Measurements from ENCODE around the gene TBL3.

TBL3 gene

DNA sequence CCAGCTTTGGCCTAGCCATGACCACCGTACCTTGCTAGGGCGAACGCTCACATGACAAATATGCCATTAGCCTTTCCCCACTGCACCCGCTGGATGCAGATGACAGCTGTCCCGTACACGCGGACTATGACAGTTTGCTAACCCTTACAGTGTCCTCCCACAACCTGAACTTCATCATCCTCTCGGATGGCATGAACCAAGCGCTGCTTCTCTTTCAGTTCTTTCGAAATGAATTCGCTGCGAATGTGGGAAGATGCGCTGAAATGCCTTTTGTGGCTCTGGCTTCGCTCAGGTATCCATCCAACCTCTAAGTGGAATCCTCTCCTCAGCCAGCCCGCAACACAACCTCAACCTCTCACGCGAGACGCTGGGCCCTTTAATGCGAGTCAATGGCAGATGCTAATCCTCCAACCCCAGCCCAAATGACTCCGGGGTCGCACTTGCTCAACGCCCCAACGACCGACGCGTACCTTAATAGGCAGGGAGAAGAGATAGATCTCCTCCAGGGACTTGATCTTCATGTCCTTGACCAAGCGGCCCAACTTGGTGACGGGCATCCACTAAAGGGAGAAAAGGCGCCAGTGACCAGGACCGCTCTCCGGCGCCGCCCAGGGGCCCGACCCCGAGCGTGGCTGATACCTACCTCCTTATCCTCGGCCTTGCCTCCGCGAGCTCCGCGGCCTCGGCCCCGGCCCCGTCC is 7.9 kb upstream of the TBL3 start:
- DNase-seq (ENCODE audit: low read depth in 2 of 2): no peak

DNA sequence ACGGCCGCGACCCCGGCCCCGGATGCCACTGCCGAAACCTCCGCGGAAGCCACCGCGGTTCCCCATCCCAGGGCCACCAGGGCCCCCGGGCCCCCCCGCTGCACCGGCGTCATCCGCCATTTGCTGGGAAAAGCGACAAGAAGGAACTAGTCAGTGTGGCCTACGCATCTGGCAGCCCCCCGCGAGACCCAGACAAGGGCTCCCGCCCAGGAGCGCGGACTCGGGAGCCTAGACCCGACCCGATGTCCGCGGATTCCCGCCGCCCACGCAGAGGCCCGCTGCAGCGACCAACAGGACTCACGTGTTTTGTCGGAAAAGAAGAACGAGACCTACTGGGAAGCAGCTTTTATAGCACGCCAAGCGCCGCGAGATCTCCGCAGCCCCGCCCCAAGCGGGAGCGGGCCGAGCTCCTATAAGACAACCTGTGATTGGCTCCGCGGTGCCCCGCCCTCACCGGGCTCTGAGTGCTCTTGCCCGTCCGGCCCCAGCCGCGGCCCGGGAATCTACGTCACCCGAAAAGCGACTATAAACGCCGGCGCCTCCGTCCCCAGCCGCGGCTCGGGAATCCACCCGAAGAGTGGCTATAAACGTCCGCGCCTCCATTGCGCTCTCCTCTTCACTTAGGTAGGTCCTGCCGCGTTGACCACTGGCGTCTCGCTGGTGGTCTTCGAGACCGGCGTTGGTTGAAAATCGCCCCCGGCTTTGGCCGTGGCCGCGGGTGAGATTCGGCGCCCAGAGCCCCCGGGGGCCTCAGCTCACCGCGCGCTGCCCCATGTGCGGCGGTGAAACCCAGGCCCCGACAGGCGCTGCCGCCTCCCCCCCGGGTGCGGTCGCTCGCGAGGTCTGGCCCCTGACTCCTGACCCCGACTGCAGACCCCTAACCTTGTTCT is 7.1 kb upstream of the TBL3 start, which contains the start of gene RPS2:
RPS2 (minus strand) TSS at position 321 of the 890 bp plus-strand sequence; CDS start at position 120, 201 bp downstream.
- DNase-seq (ENCODE audit: low read depth in 2 of 2): peak; percentile 92 to 94

- no peak for DNase-seq (ENCODE audit: low read depth in 2 of 2)
Measured at GRCh38 chr16:1965396-1966001, 6.4 kb upstream of the TBL3 start.

DNA sequence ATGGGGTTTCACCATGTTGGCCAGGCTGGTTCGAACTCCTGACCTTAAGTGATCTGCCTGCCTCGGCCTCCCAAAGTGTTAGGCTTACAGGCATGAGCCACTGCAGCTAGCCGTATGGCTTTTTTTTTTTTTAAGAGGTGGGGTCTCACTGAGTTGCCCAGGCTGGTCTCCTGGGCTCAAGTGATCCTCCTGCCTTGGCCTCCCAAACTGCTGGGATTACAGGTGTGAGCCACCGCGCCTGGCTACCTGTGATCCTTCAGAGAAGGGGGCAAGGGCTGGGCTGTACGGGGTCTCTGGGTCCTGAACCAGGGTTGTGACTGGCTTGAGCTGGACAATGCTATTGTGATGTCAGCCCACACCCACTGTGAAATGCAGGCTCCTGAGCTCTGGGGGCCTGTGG is 5.4 kb upstream of the TBL3 start, which contains the start of gene RNF151:
RNF151 (plus strand) TSS at position 397 of the 400 bp plus-strand sequence. CDS start 26 bp downstream, outside the sequence.
- DNase-seq (ENCODE audit: low read depth in 2 of 2): no peak

DNA sequence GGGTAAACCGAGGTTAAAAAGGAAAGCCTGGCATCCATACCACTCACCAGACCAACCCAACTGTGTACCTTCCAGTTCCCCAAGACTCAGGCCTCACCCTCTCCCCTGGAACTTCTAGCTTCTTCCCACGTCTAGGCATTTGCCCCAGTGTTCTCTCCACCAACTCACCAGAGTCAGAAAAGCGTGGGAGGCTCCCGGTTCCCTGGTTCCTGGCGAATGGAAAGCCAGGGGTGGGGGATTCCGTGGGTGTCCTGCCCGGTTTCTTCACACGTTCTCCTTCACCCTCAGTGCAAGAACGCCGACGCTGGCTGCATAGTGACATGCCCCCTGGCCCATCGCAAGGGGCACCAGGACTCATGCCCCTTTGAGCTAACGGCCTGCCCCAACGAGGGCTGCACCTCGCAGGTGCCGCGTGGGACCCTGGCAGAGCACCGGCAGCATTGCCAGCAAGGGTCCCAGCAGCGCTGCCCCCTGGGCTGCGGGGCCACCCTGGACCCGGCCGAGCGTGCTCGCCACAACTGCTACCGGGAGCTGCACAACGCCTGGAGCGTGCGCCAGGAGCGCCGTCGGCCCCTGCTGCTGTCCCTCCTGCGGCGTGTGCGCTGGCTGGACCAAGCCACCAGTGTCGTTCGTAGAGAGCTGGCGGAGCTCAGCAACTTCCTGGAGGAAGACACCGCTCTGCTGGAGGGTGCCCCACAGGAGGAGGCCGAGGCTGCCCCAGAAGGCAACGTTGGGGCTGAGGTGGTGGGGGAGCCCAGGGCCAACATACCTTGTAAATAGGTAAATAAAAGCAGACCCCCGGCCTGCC is 3.5 kb upstream of the TBL3 start:
- DNase-seq (ENCODE audit: low read depth in 2 of 2): no peak

GRCh38 chr16:1972490-1972877 is 631 bp downstream of the TBL3 start:
- DNase-seq (ENCODE audit: low read depth in 2 of 2): no peak

- DNase-seq (ENCODE audit: low read depth in 2 of 2): no peak
Measured at GRCh38 chr16:1973461-1974156, 1.8 kb downstream of the TBL3 start.

DNA sequence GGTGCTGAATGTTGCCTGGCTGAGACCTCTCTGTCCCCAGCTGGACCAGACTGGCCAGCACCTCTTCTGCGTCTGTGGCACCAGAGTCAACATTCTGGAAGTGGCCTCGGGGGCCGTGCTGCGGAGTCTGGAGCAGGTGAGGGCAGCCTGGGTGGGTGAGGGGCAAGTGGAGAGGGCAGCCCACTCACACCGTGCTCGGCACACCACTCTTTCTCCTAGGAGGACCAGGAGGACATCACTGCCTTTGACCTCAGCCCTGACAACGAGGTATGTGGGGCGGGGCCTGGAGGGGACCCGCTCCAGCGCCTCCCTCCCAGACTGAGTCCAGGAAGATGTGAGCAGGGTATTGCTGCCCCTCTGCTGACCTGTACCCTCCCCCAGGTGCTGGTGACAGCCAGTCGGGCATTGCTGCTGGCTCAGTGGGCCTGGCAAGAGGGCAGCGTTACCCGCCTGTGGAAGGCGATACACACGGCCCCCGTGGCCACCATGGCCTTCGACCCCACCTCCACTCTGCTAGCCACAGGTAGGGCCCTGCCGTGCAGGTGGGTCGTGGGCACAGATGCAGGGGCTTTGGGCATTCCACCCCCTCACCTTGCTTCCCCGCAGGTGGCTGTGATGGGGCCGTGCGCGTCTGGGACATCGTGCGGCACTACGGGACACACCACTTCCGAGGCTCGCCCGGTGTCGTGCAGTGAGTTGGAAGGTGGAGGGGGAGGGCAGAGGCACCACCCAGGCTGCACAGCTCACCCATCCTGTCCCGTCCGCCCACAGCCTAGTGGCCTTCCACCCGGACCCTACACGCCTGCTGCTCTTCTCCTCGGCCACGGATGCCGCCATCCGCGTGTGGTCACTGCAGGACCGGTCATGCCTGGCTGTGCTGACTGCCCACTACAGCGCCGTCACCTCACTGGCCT is 2.6 kb downstream of the TBL3 start:
- no peak for DNase-seq (ENCODE audit: low read depth in 2 of 2)

GRCh38 chr16:1975432-1976215 is 3.8 kb downstream of the TBL3 start:
- DNase-seq (ENCODE audit: low read depth in 2 of 2): no peak

DNA sequence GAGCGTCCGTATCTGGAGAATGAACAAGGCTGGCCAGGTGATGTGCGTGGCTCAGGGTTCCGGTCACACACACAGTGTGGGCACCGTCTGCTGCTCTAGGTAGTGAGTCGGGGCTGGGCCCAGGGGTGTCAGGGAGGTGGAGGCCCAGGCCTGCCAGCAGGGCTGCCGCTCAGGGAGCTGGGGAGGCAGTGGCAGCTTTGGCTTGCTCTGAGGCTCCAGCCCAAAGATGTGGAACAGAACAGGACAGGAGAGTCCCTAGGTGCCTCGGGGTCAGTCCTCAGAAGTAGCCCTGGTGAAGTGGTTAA is 4.3 kb downstream of the TBL3 start:
- no peak for DNase-seq (ENCODE audit: low read depth in 2 of 2)

DNA sequence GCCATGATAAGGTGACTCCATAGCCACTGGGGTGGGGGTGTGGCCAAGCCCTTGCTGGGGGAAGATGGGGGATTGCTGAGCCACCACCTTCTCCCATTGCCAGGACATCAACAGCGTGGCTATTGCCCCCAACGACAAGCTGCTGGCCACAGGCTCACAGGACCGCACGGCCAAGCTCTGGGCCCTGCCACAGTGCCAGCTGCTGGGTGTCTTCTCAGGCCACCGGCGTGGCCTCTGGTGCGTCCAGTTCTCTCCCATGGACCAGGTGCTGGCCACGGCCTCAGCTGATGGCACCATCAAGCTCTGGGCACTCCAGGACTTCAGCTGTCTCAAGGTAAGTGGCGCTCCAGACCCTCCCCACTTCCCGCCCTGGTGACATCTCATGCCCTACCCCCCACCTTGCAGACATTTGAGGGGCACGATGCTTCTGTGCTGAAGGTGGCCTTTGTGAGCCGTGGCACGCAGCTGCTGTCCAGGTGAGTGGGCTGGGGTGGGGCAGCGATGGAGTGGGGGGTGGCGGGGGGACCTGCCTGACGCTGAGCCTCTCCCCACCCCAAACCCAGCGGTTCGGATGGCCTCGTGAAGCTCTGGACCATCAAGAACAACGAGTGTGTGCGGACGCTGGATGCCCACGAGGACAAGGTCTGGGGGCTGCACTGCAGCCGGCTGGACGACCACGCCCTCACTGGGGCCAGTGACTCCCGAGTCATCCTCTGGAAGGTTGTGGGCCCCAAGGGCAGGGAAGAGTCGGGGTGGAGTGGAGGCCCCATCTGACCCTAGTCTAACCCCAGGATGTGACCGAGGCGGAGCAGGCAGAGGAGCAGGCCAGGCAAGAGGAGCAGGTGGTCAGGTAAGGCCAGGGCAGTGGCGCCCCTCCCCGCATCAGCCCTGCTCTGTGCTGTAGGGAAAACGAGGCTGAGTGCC is 5.4 kb downstream of the TBL3 start:
- no peak for DNase-seq (ENCODE audit: low read depth in 2 of 2)

- no peak for DNase-seq (ENCODE audit: low read depth in 2 of 2)
Measured at GRCh38 chr16:1977875-1978268, 6.0 kb downstream of the TBL3 start.

DNA sequence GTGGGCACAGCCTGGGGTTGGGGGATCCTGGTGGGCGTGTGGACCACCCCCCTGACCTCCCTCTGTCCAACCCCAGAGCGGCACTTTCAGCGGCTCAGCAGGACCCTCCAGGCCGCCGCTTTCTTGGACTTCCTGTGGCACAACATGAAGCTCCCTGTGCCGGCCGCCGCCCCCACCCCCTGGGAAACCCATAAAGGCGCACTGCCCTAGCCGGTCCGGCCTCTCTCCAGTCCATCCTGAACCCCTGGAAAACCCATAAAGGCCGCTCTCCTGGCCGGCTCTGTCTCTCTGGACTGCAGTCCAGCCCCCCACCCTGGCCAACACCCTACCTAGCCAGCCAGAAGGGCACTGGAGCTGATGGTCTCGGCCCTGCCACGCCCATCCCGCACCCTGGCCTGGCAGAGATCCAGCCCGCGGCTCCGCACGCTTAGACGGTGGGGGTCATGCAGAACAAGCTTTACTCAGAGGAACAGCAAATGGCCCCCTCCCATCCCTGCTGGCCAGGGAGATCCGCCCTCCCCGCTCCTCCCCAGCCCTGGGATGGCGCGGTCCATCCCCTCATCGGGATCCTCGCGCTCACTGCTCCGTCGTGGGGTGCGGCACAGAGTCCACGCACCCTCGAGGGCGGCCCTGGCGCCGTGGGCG is 6.7 kb downstream of the TBL3 start:
- no peak for DNase-seq (ENCODE audit: low read depth in 2 of 2)

DNA sequence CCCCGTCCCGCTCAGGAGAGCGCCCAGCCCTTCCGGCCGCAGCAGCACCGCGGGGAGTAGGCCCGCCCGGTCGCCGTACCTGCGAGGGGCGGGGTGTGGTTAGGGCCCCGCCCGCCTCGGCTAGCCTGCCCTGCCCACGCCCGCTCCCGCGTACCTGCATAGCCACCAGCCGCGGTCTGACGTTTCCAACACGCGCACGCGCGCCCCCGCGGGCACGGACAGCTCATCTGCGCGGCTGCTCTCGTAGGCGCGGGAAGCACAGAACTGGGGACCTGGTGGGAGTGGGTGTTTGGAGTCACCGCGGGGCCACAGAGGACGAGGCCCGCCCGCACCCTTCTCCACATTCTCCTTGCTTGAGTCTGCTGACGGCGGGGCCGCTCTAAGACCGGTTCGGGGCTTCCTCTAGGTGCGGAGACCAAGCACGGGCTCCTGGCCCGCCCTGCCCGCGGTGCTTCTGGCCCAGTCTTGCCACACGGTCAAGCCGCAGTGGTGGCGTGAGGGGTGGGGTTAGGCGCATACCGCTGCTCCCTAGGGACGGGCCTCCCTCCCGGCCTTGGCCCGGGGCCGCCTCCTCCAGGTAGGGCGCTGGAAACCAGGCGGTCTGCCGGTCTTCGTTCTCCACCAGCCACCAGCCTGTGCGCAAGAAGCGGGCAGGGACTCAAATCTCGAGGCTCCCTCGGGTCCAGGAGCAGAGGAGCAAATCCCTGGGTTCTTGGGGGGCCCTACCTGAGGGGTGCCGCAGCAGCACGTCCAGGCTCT is 7.6 kb downstream of the TBL3 start:
- DNase-seq (ENCODE audit: low read depth in 2 of 2): no peak

- no peak for DNase-seq (ENCODE audit: low read depth in 2 of 2)
Measured at GRCh38 chr16:1980030-1980769, 8.3 kb downstream of the TBL3 start.

GRCh38 chr16:1980770-1981087 is 8.9 kb downstream of the TBL3 start:
- DNase-seq (ENCODE audit: low read depth in 2 of 2): no peak

Measured in stimulated activated CD8-positive, alpha-beta memory T cell treated with anti-CD3 and anti-CD28 coated beads, Interleukin-7, amount 100 ng/mL, for 1 hour (primary cell).